Islet of Langerhans (tissue), 1 donor: Measurements from ENCODE around the gene DUSP28.

Source experiments
- FAIRE-seq: peaks from one replicate; lab custom pipeline; 2011; peaks lifted over from hg19 to GRCh38; lab: Jason Lieb, UNC

The DUSP28 gene

GRCh38 chr2:240573071-240573515 lies 12.9 kb downstream of the DUSP28 start:
- FAIRE-seq: no peak

GRCh38 chr2:240573516-240574385 lies 13.6 kb downstream of the DUSP28 start:
- FAIRE-seq: no peak

GRCh38 chr2:240574386-240575100 lies 14.4 kb downstream of the DUSP28 start:
- FAIRE-seq: no peak

GRCh38 chr2:240575101-240575965 lies 15.2 kb downstream of the DUSP28 start:
- no peak for FAIRE-seq

- no peak for FAIRE-seq
Observed at GRCh38 chr2:240576036-240576435, 15.9 kb downstream of the DUSP28 start.

- no peak for FAIRE-seq
Observed at GRCh38 chr2:240576436-240577205, 16.5 kb downstream of the DUSP28 start.

- no peak for FAIRE-seq
Observed at GRCh38 chr2:240577281-240578109, 17.3 kb downstream of the DUSP28 start.

- FAIRE-seq: no peak
Observed at GRCh38 chr2:240578110-240578450, 17.9 kb downstream of the DUSP28 start.

- no peak for FAIRE-seq
Observed at GRCh38 chr2:240578488-240578887, 18.3 kb downstream of the DUSP28 start.

- FAIRE-seq: no peak
Observed at GRCh38 chr2:240579071-240579762, 19.1 kb downstream of the DUSP28 start.

GRCh38 chr2:240579771-240580614 lies 19.8 kb downstream of the DUSP28 start:
- FAIRE-seq: no peak

- FAIRE-seq: no peak
Observed at GRCh38 chr2:240581811-240582210, 21.7 kb downstream of the DUSP28 start.

GRCh38 chr2:240582781-240583180 lies 22.6 kb downstream of the DUSP28 start:
- FAIRE-seq: no peak

GRCh38 chr2:240583774-240584173 lies 23.6 kb downstream of the DUSP28 start:
- FAIRE-seq: no peak

- FAIRE-seq: no peak
Observed at GRCh38 chr2:240584486-240585031, 24.4 kb downstream of the DUSP28 start.

- no peak for FAIRE-seq
Observed at GRCh38 chr2:240585101-240585500, 24.9 kb downstream of the DUSP28 start.

- no peak for FAIRE-seq
Observed at GRCh38 chr2:240585681-240586197, 25.6 kb downstream of the DUSP28 start.

GRCh38 chr2:240586198-240586918 lies 26.2 kb downstream of the DUSP28 start, which contains the start of gene CAPN10:
Gene CAPN10 (plus strand): TSS chr2:240586734. CDS start chr2:240586912, 178 bp downstream.
- no peak for FAIRE-seq
